ENCODE results near the gene VPS33A. TPM values are rescaled to one million over a fixed set of nuclear protein-coding genes. Genes with fewer than 3 reads are reported as not detected.

VPS33A gene
- total and polyA plus RNA-seq, 9 donors = 9.4 to 22.5 (median 13.1) TPM

- intact Hi-C loops (cut with DNase I) = no loop called here
- Histone ChIP-seq H3K9me3 (no peaks in the 10 kb centered on the region), H3K4me1 (ENCODE audit: insufficient read depth) (no peaks in the 10 kb centered on the region), H3K27ac (no peak overlapping the region), H3K27me3 (no peaks in the 10 kb centered on the region), H3K4me3 (no peak overlapping the region), H3K36me3 (no peaks in the 10 kb centered on the region)
- whole genome bisulfite sequencing, 3 donors = 93 to 96% (median 96%) methylated on average over 14 of the region's 14 CpGs
- TF ChIP-seq CTCF (IDR thresholded peaks at IDR 0.05) (no peak), POLR2A (IDR thresholded peaks at IDR 0.05) (no peak), EP300 (IDR thresholded peaks at IDR 0.05) (no peak)
- no peak for DNase-seq
Observed at GRCh38 chr12:122298071-122298748, 31.9 kb upstream of the VPS33A start.

- intact Hi-C loops (cut with DNase I) = no loop called here
- no peaks in the 10 kb centered on the region for H3K36me3 ChIP-seq
Observed at GRCh38 chr12:122297494-122297893, 31.2 kb upstream of the VPS33A start.

GRCh38 chr12:122295877-122296276 lies 29.6 kb upstream of the VPS33A start:
- Histone ChIP-seq H3K27ac (no peak overlapping the region), H3K27me3 (no peaks in the 10 kb centered on the region), H3K9me3 (no peaks in the 10 kb centered on the region), H3K4me1 (ENCODE audit: insufficient read depth) (no peaks in the 10 kb centered on the region), H3K36me3 (no peaks in the 10 kb centered on the region), H3K4me3 (no peak overlapping the region)
- TF ChIP-seq POLR2A (IDR thresholded peaks at IDR 0.05) = no peak
- TF ChIP-seq CTCF (IDR thresholded peaks at IDR 0.05) = no peak
- no peak for TF ChIP-seq EP300 (IDR thresholded peaks at IDR 0.05)
- intact Hi-C loops (cut with DNase I) = no loop called here
- DNase-seq = no peak

More at GRCh38 chr12:122297494-122297893, 31.2 kb upstream of the VPS33A start:
- Histone ChIP-seq H3K27ac (no peak overlapping the region), H3K4me1 (ENCODE audit: insufficient read depth) (no peaks in the 10 kb centered on the region), H3K27me3 (no peaks in the 10 kb centered on the region), H3K9me3 (no peaks in the 10 kb centered on the region), H3K4me3 (no peak overlapping the region)
- no peak for DNase-seq
- TF ChIP-seq EP300 (IDR thresholded peaks at IDR 0.05) = no peak
- TF ChIP-seq POLR2A (IDR thresholded peaks at IDR 0.05) = no peak
- TF ChIP-seq CTCF (IDR thresholded peaks at IDR 0.05) = no peak
- WGBS, 3 donors = 93 to 95% (median 94%) methylated on average over 9 of the region's 9 CpGs

- WGBS, 3 donors = 96 to 97% (median 96%) methylated on average over 3 of the region's 3 CpGs
- no peak for DNase-seq
Observed at GRCh38 chr12:122293081-122293480, 26.8 kb upstream of the VPS33A start.

More at GRCh38 chr12:122293081-122293480, 26.8 kb upstream of the VPS33A start:
- no peaks in the 10 kb centered on the region for H3K4me1 ChIP-seq (ENCODE audit: insufficient read depth)
- intact Hi-C loops (cut with DNase I) = no loop called here
- no peaks in the 10 kb centered on the region for H3K9me3 ChIP-seq
- no peaks in the 10 kb centered on the region for H3K27me3 ChIP-seq
- no peaks in the 10 kb centered on the region for H3K36me3 ChIP-seq
- no peak overlapping the region for H3K4me3 ChIP-seq
- TF ChIP-seq POLR2A (IDR thresholded peaks at IDR 0.05) (no peak), EP300 (IDR thresholded peaks at IDR 0.05) (no peak), CTCF (IDR thresholded peaks at IDR 0.05) (no peak)
- no peak overlapping the region for H3K27ac ChIP-seq
